Thyroid gland (tissue), 4 donors: ENCODE measurements around the gene CLEC4D.

Source experiments
- CTCF ChIP-seq, 6 experiments: fragments of 200-600 bp in 3 of 6; fragments of 450-650 bp in 3 of 6; sonication (generic) in 3 of 6; IDR thresholded peaks; one replicate each; pipeline ENCODE4 v1.5.1; 2016 to 2019; ENCODE audit warnings: antibody characterized with exemption in 6 of 6, mild to moderate bottlenecking in 2 of 6, inconsistent platforms in 1 of 6, moderate library complexity in 1 of 6
- POLR2A ChIP-seq, 2 donors: fragments of 450-650 bp; IDR thresholded peaks; one replicate each; pipeline ENCODE4 v1.6.1; 2017; ENCODE audit warnings: antibody characterized with exemption in 2 of 2, mild to moderate bottlenecking in 2 of 2, moderate library complexity in 1 of 2

GRCh38 chr12:8561011-8561410, 47.7 kb downstream of the CLEC4D start:
- no peak for TF ChIP-seq CTCF (IDR thresholded peaks at IDR 0.05)
- TF ChIP-seq POLR2A (IDR thresholded peaks at IDR 0.05), result no peak
